ENCODE results near the gene SLC25A47.

GRCh38 chr14:100336618-100337530 lies 13.7 kb downstream of the SLC25A47 start:
- TF ChIP-seq GATA2 (IDR thresholded peaks at IDR 0.05; ENCODE audit: insufficient read depth, insufficient read length, low read depth, low read length) (no peak), CTCF (IDR thresholded peaks at IDR 0.05; ENCODE audit: extremely low read depth in 1 of 2, insufficient read depth in 1 of 2, low read depth in 1 of 2, low read length in 2 of 2) (no peak)
